GM12878 (cell line): ENCODE measurements around the gene MACROD2.

Source experiments
- CEBPB ChIP-seq, 2 experiments: fragments of 150-350 bp in 1 of 2; IDR thresholded peaks; 2 replicates each; pipeline ENCODE4 v1.6.1; 2012 to 2014; ENCODE audit warnings: low read depth in 2 of 2, low read length in 2 of 2, borderline replicate concordance in 1 of 2, inconsistent platforms in 1 of 2
- CTCF ChIP-seq, 3 experiments: IDR thresholded peaks in 2 of 3; conservative IDR thresholded peaks in 1 of 3; 2 replicates each; pipeline ENCODE4 v1.5.1; 2011; ENCODE audit warnings: low read depth in 3 of 3, low read length in 3 of 3, mild to moderate bottlenecking in 3 of 3, control low read depth in 2 of 3, moderate library complexity in 2 of 3, inconsistent platforms in 1 of 3, mixed read lengths in 1 of 3; ENCODE audit not compliant: control insufficient read depth in 2 of 3, insufficient read depth in 1 of 3; ENCODE audit errors: extremely low read depth in 1 of 3
- YY1 ChIP-seq: IDR thresholded peaks from 2 replicates; pipeline ENCODE4 v1.6.1; 2011; ENCODE audit warnings: low read depth, mild to moderate bottlenecking, low read length

DNA sequence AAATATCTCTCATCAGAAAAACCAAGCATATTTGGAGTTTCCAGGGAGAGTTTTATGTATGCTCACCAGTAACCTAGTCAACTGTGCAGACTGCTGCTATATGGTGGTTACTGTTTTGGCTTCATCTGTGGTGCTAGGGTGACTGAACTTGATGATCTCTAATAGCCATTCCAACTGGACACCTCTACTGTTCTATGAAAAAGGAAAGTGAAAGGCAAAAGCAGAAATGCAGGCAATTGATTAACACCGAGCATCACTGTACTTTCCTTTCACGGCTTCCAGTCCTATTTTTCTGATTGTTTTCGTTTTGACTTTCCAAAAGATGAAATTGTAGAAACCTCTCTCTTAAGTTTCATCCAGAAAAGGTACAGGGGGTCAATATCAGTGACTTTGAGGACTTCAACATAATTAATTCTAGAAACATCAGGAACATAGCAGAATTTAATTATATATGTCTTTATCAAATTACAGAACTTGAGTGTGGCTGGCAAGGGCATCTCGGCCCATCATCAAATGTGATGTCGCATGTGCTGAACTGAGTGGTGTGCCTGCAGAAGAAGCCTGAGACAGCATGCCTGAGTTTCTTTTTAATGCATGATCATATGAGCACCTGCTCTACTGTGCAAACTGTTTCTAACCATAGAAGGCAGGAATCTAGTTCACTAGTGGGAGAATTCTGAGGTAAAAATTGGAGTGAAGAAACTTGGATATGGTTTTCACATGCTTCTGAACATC, 806.4 kb downstream of the MACROD2 start:
- TF ChIP-seq CEBPB (IDR thresholded peaks at IDR 0.05; ENCODE audit: borderline replicate concordance in 1 of 2, low read depth in 2 of 2, low read length in 2 of 2) (no peak), YY1 (no peak), CTCF (IDR thresholded peaks at IDR 0.05 in 2 of 3, conservative IDR thresholded peaks at IDR 0.05 in 1 of 3; ENCODE audit: control insufficient read depth in 2 of 3, extremely low read depth in 1 of 3, insufficient read depth in 1 of 3, low read depth in 3 of 3, low read length in 3 of 3) (no peak)
